Panc1 (cell line): ENCODE results near the gene TNFRSF14. TPM values are rescaled to one million over a fixed set of nuclear protein-coding genes. Genes with fewer than 3 reads are reported as not detected.

Experiments used
- ATAC-seq: fragments of 200-7000 bp; cut with Tn5 transposase; 2 replicates; pipeline ENCODE4 v1.9.1; 2020; ENCODE audit warnings: mild to moderate bottlenecking, moderate library complexity
- BruUV-seq: library from RNA; stranded (reverse); fragments of 400-500 nt; replicated peaks from 2 replicates; lab custom pipeline; 2021; lab: Mats Ljungman, UMichigan
- CTCF ChIA-PET: fragments of 300-600 bp; sonication (Branson Sonifier 250); formaldehyde crosslinking; loops from one replicate; lab custom pipeline; 2022; ENCODE audit warnings: antibody characterized with exemption; lab: Charles Lee
- POLR2A ChIA-PET: fragments of 300-600 bp; sonication (Branson Sonifier 250); formaldehyde crosslinking; loops from one replicate; lab custom pipeline; 2022; ENCODE audit warnings: antibody characterized with exemption; lab: Charles Lee
- DNase-seq: peaks from one replicate; pipeline ENCODE4 v3.0.0-alpha.2; 2010; ENCODE audit warnings: low read depth, low spot score
- H3K27ac ChIP-seq: 2 replicates; pipeline ENCODE4 v1.5.1; 2011; ENCODE audit warnings: mild to moderate bottlenecking, low read length, inconsistent platforms
- H3K27me3 ChIP-seq: fragments of 200-500 bp; sonication (Bioruptor generic); 2 replicates; pipeline ENCODE4 v1.6.0; 2014; ENCODE audit warnings: low read length, inconsistent platforms; ENCODE audit not compliant: control insufficient read depth, insufficient read depth
- H3K36me3 ChIP-seq: fragments of 200-500 bp; sonication (Bioruptor generic); 2 replicates; pipeline ENCODE4 v1.5.1; 2014; ENCODE audit warnings: inconsistent platforms, mild to moderate bottlenecking, low read length, moderate library complexity; ENCODE audit not compliant: control insufficient read depth, insufficient read depth
- H3K4me1 ChIP-seq: 2 replicates; pipeline ENCODE4 v1.5.1; 2011; ENCODE audit warnings: inconsistent platforms, mild to moderate bottlenecking, low read length, moderate library complexity; ENCODE audit not compliant: control insufficient read depth, insufficient read depth
- H3K4me3 ChIP-seq, 2 experiments: 2 replicates each; pipeline ENCODE4 v1.5.1; 2011 to 2012; ENCODE audit warnings: low read depth in 2 of 2, low read length in 2 of 2, mild to moderate bottlenecking in 2 of 2, inconsistent platforms in 1 of 2, moderate library complexity in 1 of 2
- H3K9me3 ChIP-seq: fragments of 200-500 bp; sonication (Bioruptor generic); 2 replicates; pipeline ENCODE4 v1.5.1; 2014; ENCODE audit warnings: low read depth, mild to moderate bottlenecking, inconsistent platforms, low read length, moderate library complexity; ENCODE audit not compliant: control insufficient read depth, insufficient read depth
- CTCF ChIP-seq: fragments of 450-650 bp; IDR thresholded peaks from 2 replicates; pipeline ENCODE4 v1.5.1; 2017; ENCODE audit warnings: mild to moderate bottlenecking
- POLR2AphosphoS5 ChIP-seq: IDR thresholded peaks from 2 replicates; pipeline ENCODE4 v1.6.1; 2012; ENCODE audit warnings: mild to moderate bottlenecking, low read depth, low read length, moderate library complexity
- REST ChIP-seq, 2 experiments: IDR thresholded peaks; 2 replicates each; pipeline ENCODE4 v1.6.1; 2011 to 2012; ENCODE audit warnings: low read depth in 2 of 2, control low read depth in 1 of 2, low read length in 1 of 2, mild to moderate bottlenecking in 1 of 2, moderate library complexity in 1 of 2; ENCODE audit not compliant: insufficient read depth in 1 of 2
- SIN3A ChIP-seq: IDR thresholded peaks from 2 replicates; pipeline ENCODE4 v1.6.1; 2012; ENCODE audit warnings: low read depth, mild to moderate bottlenecking, low read length, moderate library complexity, borderline replicate concordance; ENCODE audit not compliant: insufficient read depth
- TCF7L2 ChIP-seq: IDR thresholded peaks from 2 replicates; pipeline ENCODE4 v1.6.1; 2011; ENCODE audit warnings: mild to moderate bottlenecking, low read depth, low read length, inconsistent platforms
- in situ Hi-C: cut with HindIII; loops from 2 replicates; pipeline ENCODE4 v1.10.0; 2016; ENCODE audit warnings: low sequenced_read_pairs, low pct_unique_long_range_greater_than_20kb
- intact Hi-C: fragments of 100-400 bp; cut with micrococcal nuclease; formaldehyde crosslinking; loops from one replicate; pipeline ENCODE4 v1.10.0; 2022; ENCODE audit not compliant: unreplicated experiment
- total RNA-seq: library from RNA; stranded (reverse); gene quantifications from one replicate; pipeline ENCODE4 v1.2.1, GENCODE V29; 2021; ENCODE audit not compliant: unreplicated experiment

Gene TNFRSF14
- total RNA-seq, 1 experiment from 2014 or later: 20.1 TPM

- Histone ChIP-seq H3K27ac (no peak overlapping the region), H3K27me3 (no peaks in the 10 kb centered on the region), H3K4me3 (no peak overlapping the region), H3K36me3 (peaks cover 3% of the 10 kb centered on the region), H3K4me1 (peaks cover 25% of the 10 kb centered on the region), H3K9me3 (no peaks in the 10 kb centered on the region)
- no peak for ATAC-seq
- intact Hi-C loops: no loop called here
- no peak for DNase-seq
- in situ Hi-C loops: no loop called here
- ChIA-PET CTCF (no interaction called here), POLR2A (no interaction called here)
- no TSS peak for BruUV-seq
- TF ChIP-seq CTCF (no peak), SIN3A (no peak), REST (IDR thresholded peaks at IDR 0.05; ENCODE audit: insufficient read depth in 1 of 2, low read depth in 2 of 2, low read length in 1 of 2) (no peak), TCF7L2 (no peak), POLR2AphosphoS5 (no peak)
These were observed 35.4 kb upstream of the TNFRSF14 start for GRCh38 chr1:2520806-2521205.

- Histone ChIP-seq H3K9me3 (no peaks in the 10 kb centered on the region), H3K4me3 (no peak overlapping the region), H3K4me1 (peaks cover 31% of the 10 kb centered on the region), H3K27ac (no peak overlapping the region; the same call in 1 of the 2 replicates), H3K27me3 (no peaks in the 10 kb centered on the region), H3K36me3 (peaks cover 3% of the 10 kb centered on the region)
- DNase-seq (no peak), ATAC-seq (no peak)
- POLR2A ChIA-PET: no interaction called here
- no peak for TF ChIP-seq REST (IDR thresholded peaks at IDR 0.05; ENCODE audit: insufficient read depth in 1 of 2, low read depth in 2 of 2, low read length in 1 of 2)
- TF ChIP-seq TCF7L2: no peak
- no peak for TF ChIP-seq SIN3A
- TF ChIP-seq CTCF: no peak
- no peak for TF ChIP-seq POLR2AphosphoS5
- in situ Hi-C loops: no loop called here
- BruUV-seq: no TSS peak
- CTCF ChIA-PET: no interaction called here
- intact Hi-C loops: no loop called here
These were observed 33.9 kb upstream of the TNFRSF14 start for GRCh38 chr1:2522230-2522629.
